ENCODE results near the gene VDAC1.

The VDAC1 gene

GRCh38 chr5:133924221-133924920, 80.4 kb downstream of the VDAC1 start:
- no peak for DNase-seq

- DNase-seq = no peak
These were observed 82.8 kb downstream of the VDAC1 start for GRCh38 chr5:133921979-133922378.

Measured in CD4-positive, alpha-beta T cell treated with Interleukin-15 for 1 hour (primary cell).